Endometrial microvascular endothelial cells (primary cell): ENCODE data around the gene CPNE4. TPM values are rescaled to one million over a fixed set of nuclear protein-coding genes. Genes with fewer than 3 reads are reported as not detected.
"Not testable (repeated sequence)": the region's sequence is repeated elsewhere in the genome, so short reads cannot be mapped to it uniquely, and the experiment has no call there.

Source experiments
- in situ Hi-C: cut with HindIII; loops from 2 replicates; pipeline ENCODE4 v1.10.0; 2017; ENCODE audit warnings: low sequenced_read_pairs, low pct_unique_long_range_greater_than_20kb; ENCODE audit errors: inconsistent ontology term
- total RNA-seq: library from RNA; depleted of rRNA; stranded (reverse); fragments of >200 nt; gene quantifications from one replicate; pipeline ENCODE4 v1.2.3, GENCODE V29; 2015; ENCODE audit errors: inconsistent ontology term

The CPNE4 gene
- total RNA-seq, 1 donor from 2014 or later: not detected

- in situ Hi-C loops: no loop called here
Observed at GRCh38 chr3:131976448-131976847, 58.4 kb downstream of the CPNE4 start.

DNA sequence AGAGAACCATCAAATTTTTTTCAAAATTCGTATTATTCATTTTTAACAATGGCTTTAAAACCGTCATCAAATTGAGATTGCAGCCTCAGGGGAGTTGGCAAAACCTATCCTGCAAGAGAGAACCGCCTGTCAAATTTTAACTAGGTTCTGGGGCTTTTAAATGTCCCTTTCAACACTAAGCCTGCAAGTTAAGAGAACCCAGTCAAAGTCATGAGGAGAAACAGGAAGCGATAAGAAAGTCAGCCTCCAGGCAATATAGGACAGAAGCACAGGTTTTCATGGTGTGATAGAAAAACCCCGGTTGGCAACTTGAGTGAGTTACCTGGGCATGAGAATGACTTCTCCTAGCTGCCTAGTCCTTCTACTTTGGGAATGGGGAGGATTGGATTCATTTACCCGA, 59.8 kb downstream of the CPNE4 start:
- in situ Hi-C loops: no loop called here

GRCh38 chr3:131973731-131974130, 61.1 kb downstream of the CPNE4 start:
- in situ Hi-C loops: no loop called here

- in situ Hi-C loops: no loop called here
Observed at GRCh38 chr3:131972550-131972949, 62.3 kb downstream of the CPNE4 start.

GRCh38 chr3:131972091-131972490, 62.7 kb downstream of the CPNE4 start:
- in situ Hi-C loops: no loop called here

DNA sequence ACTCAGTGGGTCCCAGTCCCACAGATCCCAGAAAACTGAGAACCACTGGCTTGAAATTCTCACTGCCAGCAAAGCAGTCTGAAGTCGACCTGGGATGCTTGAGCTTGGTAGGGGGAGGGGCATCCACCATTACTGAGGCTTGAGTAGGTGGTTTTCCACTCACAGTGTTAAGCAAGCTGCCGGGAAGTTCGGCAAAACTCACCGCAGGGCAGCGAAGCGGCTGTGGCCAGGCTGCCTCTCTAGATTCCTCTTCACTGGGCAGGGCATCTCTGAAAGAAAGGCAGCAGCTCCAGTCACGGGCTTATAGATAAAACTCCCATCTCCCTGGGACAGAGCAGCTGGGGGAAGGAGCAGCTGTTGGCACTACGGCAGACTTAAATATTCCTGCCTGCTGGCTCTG, 71.4 kb downstream of the CPNE4 start:
- in situ Hi-C loops: not testable (repeated sequence)

DNA sequence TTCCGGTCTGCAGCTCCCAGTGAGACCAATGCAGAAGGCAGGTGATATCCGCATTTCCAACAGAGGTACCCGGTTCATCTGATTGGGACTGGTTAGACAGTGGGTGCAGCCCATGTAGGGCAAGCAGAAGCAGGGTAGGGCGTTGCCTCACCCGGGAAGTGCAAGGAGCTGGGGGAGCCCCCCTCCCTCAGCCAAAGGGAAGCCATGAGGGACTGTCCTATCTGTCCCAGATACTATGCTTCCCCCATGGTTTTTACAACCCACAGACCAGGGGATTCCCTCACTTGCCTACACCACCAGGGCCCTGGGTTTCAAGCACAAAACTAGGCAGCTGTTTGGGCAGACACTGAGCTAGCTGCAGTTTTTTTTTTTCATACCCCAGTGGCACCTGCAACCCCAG, 71.8 kb downstream of the CPNE4 start:
- in situ Hi-C loops: no loop called here

DNA sequence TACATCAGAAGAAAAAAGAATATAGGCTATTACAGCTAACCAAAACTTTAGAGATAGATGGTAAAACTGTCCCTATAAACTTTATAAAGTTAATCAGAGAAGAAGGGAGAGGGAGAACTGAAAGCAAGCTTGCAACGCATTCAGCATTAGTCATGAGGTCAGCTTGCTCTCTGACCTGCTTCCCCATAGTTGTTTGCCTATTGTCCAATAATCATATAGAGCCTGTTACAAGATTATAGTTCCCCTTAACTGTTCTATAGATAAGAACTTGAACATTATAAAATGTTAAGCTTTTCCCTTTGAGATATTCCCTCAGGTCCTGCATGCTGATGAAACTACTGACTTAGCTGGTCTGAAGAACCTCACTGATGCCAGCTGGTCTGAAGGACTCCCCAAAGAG, 74.5 kb downstream of the CPNE4 start:
- in situ Hi-C loops: no loop called here

DNA sequence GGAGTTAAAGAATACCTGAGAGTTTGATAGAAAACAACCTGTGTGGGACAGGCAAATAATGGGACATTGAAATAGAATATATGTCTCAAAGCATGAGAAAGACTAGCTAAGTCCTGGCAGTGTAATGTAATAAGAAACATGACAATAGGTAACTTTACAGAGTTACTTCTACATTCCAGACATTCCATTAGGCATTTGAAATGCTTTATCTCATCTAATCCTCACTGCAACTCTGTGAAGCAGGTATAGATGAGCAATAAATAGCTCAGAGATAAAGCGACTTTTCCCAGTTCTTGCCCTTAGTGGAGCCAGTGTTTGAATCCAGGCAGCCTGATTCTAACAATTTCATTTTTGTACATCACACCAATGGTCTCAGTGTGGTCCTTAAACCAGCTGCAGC, 76.8 kb downstream of the CPNE4 start:
- in situ Hi-C loops: no loop called here

- in situ Hi-C loops: no loop called here
Observed at GRCh38 chr3:131957511-131957910, 77.3 kb downstream of the CPNE4 start.

- in situ Hi-C loops: no loop called here
Observed at GRCh38 chr3:131948806-131949205, 86.0 kb downstream of the CPNE4 start.

DNA sequence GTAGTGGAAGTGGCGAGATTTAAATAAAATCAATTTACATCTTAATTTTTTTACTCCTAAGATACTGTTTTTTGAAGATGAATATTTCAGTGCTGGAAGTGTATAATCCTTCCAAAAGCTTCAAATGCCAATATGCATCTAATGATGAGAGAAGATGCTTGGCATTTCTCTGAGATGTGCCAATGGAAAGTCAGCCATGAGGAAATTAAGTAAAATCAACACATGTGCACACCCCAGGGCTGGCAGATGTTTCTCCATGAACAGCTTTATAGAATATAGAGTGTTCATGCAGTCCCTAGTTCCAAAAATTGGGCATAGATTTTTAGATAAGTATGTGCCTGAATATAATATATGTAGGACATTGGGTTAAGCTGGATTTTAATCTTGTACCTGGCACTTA, 90.1 kb downstream of the CPNE4 start:
- in situ Hi-C loops: no loop called here

- in situ Hi-C loops: no loop called here
Observed at GRCh38 chr3:131933665-131934064, 101.1 kb downstream of the CPNE4 start.

DNA sequence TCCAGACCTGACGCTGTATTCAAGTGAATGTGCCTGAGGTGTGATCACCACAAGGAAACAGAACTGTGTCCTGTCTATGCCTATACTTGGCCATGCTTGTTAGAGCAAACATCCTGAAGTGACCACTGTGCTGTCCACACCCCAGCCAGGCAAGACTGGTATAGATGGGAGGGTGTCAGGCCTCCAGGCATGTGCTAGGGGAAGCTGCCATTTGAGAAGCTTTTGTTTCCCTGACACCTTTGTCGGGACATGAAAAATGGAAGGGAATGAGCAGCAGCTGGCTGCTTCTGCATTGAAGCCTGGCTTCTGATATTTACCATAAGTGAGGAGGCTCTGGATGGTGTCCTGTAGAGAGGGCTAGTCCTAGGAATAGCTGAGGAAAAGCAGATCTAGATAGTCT, 106.2 kb downstream of the CPNE4 start:
- in situ Hi-C loops: no loop called here

DNA sequence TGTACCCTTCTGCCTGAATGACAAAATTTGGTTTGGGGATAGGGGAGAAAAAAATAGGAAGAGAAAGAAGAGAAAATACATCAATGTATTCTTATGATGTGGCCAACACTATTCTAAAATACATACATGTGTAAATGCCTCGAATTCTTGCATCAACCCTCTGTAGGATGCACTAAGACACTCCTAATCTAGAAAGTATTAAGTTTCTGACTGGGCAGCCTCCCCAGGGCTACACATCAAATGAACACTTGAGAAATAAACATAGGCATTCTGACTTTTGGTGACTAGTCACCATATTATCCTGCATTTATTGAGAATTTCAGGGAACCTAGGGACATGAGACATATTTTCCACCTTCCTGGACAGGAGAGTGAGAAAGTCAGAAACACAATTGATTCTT, 109.2 kb downstream of the CPNE4 start:
- in situ Hi-C loops: no loop called here

DNA sequence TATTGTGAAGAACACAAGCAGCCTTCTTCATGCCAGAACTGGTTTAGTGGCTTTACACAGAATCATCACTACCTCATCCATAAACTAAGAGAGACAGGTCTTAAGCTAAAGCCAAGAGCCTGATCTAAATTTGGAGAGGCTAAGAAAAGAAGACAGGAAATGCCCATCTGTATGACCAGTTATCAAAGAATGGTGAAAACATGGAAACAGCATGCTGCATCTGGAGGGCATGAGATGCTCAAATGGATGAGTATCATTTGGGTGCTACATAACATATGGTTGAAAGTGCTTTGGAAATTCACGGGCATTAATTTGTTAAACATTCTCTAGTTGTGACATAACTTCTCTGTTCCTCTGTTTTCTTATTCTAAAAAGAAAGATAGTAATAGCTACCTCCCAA, 112.5 kb downstream of the CPNE4 start:
- in situ Hi-C loops: no loop called here

- in situ Hi-C loops: no loop called here
Observed at GRCh38 chr3:131917006-131917405, 117.8 kb downstream of the CPNE4 start.

GRCh38 chr3:131914090-131914691, 120.6 kb downstream of the CPNE4 start:
- in situ Hi-C loops: no loop called here

- in situ Hi-C loops: no loop called here
Observed at GRCh38 chr3:131912255-131912654, 122.6 kb downstream of the CPNE4 start.

DNA sequence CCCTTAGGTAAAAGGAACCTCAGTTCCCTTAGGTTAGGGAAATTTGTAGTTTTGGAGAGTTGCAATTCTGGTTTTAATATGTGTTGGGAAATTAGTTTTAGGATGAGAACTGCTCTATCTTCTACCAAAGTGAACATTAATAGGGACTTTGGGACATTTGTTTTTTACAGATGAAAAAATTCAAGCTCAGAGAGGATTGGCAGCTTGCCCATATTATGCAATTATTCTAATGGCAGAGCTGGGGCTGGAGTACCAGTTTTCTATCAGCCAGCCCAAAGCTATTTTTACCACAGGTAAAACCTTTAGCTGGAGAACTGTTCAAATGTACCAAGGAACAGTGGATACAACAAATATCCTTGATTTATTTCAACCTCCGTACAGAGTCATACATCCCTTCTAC, 127.0 kb downstream of the CPNE4 start:
- in situ Hi-C loops: no loop called here

DNA sequence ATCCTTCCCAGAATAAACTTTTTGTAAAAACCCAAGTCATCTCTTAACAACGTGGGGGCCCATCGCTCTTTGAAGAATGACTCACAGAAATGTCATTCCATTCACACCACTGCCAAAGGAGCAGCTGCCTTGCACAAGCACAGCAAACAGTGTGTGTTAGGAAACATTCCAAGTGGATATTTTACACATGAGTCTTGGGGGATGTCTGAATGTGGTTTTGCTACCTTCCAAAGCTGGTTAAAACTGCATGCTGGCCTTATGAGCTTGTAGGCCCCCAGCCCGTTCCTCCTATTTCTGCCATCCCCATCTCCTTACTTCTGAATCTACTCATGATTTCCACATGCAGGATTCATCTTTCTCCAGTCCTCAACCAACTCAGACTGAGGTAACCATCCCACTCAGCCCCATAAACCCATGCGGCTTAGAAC, 130.8 kb downstream of the CPNE4 start:
- in situ Hi-C loops: no loop called here
